Neuron (in vitro differentiated cells): ENCODE results near the gene PPP4R3B.
"Not testable (repeated sequence)": the region's sequence is repeated elsewhere in the genome, so short reads cannot be mapped to it uniquely, and the experiment has no call there.

Experiments used
- H2AFZ ChIP-seq: one replicate; pipeline ENCODE4 v1.6.1; 2013; ENCODE audit warnings: low read depth, mild to moderate bottlenecking, inconsistent platforms, low read length, moderate library complexity
- H3K27me3 ChIP-seq: one replicate; pipeline ENCODE4 v1.6.1; 2013; ENCODE audit warnings: low read length; ENCODE audit not compliant: insufficient read depth
- H3K36me3 ChIP-seq: one replicate; pipeline ENCODE4 v1.6.1; 2013; ENCODE audit warnings: low read length; ENCODE audit not compliant: insufficient read depth
- H3K4me1 ChIP-seq: one replicate; pipeline ENCODE4 v1.6.1; 2013; ENCODE audit warnings: low read length; ENCODE audit not compliant: insufficient read depth
- H3K4me3 ChIP-seq: 2 replicates; pipeline ENCODE4 v1.5.1; 2013; ENCODE audit warnings: mild to moderate bottlenecking, low read length, moderate library complexity
- H3K9me3 ChIP-seq: one replicate; pipeline ENCODE4 v1.6.1; 2013; ENCODE audit warnings: low read length

Gene PPP4R3B

DNA sequence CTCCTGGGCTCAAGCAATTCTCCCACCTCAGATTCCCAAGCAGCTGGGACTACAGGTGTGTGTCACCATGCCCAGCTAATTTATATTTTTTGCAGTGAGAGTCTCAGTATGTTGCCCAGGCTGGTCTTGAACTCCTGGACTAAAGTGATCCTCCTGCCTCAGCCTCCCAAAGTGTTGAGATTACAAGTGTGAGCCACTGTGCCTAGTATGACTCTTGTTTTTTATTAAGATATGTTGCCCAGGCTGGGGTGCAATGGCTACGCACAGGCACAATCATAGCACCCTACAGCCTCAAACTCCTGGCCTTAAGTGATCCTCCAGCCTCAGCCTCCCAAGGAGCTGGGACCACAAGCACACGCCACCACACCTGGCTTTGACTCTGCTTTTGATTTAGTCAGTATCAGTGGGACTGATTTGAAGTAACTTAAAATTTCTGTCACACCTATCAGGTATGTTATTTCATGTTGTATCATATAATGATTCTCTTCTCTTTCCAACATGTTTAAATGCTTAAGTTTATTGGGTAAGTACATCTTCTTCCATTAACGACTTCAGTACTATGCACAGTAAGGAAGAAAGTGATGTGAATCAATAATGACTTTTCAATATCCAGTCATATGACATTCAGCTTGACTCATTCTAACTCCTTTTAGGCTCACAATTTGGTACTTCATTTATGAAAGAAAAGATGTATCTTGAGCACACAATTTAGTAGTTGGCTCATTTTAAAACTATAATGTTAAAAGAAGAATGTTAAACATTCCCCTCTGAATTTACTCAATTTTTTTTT lies 6.3 kb downstream of the PPP4R3B start:
- Histone ChIP-seq H3K36me3 (peaks cover 38% of the 10 kb centered on the region), H3K4me1 (peaks cover 10% of the 10 kb centered on the region), H2AFZ (no peak overlapping the region), H3K27me3 (no peaks in the 10 kb centered on the region), H3K4me3 (no peak overlapping the region), H3K9me3 (no peaks in the 10 kb centered on the region)

DNA sequence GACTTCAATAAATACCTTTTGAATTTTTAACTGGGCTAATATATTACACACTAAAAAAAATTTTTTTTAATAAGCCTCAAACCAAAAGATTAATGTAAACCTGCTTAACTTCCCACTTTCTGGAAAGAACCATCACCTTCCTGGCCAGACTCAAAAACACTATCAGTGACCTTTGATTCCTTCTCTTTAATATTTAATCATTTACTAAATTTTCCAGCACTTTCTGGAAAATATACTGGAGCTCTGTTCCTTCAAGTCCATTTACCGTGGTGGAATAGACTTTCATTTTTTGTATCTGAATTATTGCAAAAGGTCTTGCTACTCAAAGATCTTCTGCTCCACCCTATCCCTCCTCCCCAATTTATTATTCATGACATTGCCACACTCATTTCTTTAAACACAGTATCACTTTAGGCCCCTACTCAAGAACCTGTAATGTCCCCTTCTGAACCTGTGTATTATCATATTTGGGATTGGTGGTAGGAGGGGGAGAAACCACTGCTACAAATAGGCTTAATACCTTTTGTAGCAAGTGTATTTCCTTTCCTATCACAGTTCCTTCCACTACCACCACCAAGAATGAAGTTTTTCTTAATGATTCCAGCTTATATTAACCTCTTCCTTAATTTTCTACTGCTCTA lies 7.4 kb downstream of the PPP4R3B start:
- Histone ChIP-seq H3K4me1 (peaks cover under 1% of the 10 kb centered on the region), H3K36me3 (peaks cover 35% of the 10 kb centered on the region), H3K4me3 (no peak overlapping the region), H3K27me3 (no peaks in the 10 kb centered on the region), H2AFZ (no peak overlapping the region), H3K9me3 (no peaks in the 10 kb centered on the region)

DNA sequence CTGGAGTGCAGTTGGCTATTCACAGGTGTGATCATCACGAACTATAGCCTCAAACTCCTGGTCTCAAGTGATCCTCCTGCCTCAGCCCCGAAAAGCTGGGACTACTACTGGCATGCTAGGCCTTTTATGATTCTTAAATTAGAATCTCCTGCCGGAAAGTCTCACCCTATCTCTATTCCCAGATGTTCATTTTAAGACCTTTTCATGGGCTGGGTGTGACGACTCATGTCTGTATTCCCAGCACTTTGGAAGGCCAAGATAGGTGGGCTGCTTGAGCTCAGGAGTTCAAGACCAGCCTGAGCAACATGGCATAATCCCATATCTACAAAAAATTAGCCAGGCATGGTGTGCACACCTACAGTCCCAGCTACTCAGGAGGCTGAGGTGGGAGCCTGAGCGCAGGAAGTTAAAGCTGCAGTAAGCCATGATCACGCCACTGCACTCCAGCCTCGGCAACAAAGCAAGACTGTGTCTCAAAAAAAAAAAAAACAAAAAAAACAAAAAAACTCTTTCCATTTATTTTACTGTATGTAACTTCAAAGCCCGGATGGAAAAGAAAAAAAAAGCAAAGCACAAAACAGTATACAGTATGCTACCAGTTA lies 8.1 kb downstream of the PPP4R3B start:
- Histone ChIP-seq H2AFZ (no peak overlapping the region), H3K4me3 (no peak overlapping the region), H3K9me3 (no peaks in the 10 kb centered on the region), H3K4me1 (no peaks in the 10 kb centered on the region), H3K27me3 (no peaks in the 10 kb centered on the region), H3K36me3 (peaks cover 29% of the 10 kb centered on the region)

DNA sequence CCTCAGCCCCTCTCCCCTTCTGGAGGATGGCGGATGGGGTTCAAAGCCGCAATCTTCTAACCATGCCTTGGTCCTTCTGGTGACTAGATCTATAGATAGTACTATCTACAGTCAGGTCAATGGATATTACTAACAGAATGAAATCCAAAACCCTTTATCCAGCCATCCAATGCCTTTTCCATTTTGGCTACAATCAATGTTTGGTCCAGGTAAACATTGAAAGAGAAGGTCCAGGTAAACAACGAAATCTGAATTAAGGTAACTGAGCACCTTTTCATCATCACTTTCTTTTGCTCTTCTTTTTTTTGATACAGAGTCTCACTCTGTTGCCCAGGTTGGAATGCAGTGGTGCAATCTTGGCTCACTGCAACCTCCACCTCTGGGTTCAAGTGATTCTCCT lies 9.7 kb downstream of the PPP4R3B start:
- H2AFZ ChIP-seq: no peak overlapping the region
- H3K4me1 ChIP-seq: no peaks in the 10 kb centered on the region
- H3K36me3 ChIP-seq: peaks cover 18% of the 10 kb centered on the region
- no peaks in the 10 kb centered on the region for H3K27me3 ChIP-seq
- H3K4me3 ChIP-seq: no peak overlapping the region
- H3K9me3 ChIP-seq: no peaks in the 10 kb centered on the region

DNA sequence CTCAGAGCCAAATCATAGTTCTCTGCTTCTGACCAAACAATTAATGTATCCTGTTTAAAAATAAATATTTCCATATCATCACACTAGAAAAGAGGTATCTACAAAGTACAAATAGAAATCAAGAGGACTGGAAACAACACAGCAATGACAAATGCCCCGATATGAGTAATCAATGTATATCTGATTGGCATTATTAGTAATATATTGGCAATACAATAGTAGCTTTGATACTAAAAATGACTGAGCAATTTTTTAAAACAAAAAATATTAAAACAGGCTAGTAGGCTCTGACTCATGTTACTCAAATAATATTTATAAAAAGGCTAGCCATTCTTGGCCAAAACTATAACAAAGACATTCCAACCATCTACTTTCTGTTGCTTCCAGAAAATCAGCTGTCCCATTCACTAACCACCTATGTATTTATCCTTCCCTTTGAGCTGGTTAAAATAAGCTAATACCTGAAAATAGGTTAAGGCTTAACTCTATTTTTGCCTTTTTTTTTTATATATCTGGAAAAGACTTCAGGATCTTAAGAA lies 13.3 kb downstream of the PPP4R3B start:
- Histone ChIP-seq H3K36me3 (peaks cover 16% of the 10 kb centered on the region), H3K9me3 (no peaks in the 10 kb centered on the region), H3K4me1 (no peaks in the 10 kb centered on the region), H3K27me3 (no peaks in the 10 kb centered on the region), H3K4me3 (no peak overlapping the region), H2AFZ (no peak overlapping the region)

DNA sequence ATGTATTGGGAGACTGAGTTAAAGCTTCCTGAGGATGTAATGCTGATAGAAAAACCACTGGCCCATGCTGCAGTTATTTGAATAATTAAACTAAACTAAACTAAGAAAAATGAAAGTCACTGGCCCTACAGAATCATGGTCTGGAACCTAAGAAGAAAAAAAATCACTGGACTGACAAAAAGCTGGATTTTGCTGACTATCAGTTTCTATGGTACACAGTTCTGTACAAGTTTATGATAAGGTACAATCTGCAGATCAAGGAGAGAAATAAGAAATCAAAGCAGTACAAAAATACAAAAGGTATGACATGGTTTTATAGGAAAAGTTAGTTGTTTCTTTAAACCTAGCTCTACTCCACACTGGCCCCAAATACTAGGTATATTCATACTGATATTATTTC lies 15.6 kb downstream of the PPP4R3B start:
- H2AFZ ChIP-seq: no peak overlapping the region
- H3K36me3 ChIP-seq: peaks cover 33% of the 10 kb centered on the region
- no peak overlapping the region for H3K4me3 ChIP-seq

DNA sequence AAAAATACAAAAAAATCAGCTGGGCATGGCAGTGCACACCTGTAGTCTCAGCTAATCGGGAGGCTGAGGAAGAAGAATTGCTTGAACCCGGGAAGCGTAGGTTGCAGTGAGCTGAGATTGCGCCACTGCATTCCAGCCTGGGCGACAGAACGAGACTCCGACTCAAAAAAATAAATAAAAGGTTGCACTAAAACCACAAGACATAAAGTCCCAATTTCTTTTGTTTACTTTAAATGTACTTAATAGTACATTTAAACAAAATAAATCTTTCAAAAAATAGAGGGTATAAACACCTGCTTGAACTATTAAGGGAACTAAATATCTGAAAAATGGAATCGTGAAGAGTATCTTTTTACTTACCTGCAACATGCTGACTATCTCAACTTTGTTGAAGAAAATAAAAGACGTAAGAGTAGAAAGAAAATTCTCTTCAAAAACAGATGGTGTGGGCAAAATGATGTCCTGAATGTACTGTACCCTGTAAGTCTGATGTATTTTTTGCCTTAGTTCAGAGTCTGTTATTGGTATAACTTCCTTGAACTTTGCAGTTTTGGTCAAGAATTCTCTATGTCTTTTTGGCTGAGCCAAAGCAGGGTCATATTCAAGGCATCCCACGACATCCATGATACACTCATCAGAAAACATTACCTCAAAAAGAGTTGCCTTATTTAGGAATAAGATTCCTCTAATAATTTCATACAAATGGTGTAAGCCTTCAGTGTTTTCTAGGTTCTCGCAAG lies 19.2 kb downstream of the PPP4R3B start:
- H3K36me3 ChIP-seq: peaks cover 46% of the 10 kb centered on the region
- no peaks in the 10 kb centered on the region for H3K9me3 ChIP-seq
- no peak overlapping the region for H2AFZ ChIP-seq
- no peaks in the 10 kb centered on the region for H3K27me3 ChIP-seq
- H3K4me1 ChIP-seq: no peaks in the 10 kb centered on the region
- H3K4me3 ChIP-seq: no peak overlapping the region

More for the DNA sequence above, 15.6 kb downstream of the PPP4R3B start:
- H3K4me1 ChIP-seq: no peaks in the 10 kb centered on the region
- H3K9me3 ChIP-seq: no peaks in the 10 kb centered on the region
- H3K27me3 ChIP-seq: no peaks in the 10 kb centered on the region

DNA sequence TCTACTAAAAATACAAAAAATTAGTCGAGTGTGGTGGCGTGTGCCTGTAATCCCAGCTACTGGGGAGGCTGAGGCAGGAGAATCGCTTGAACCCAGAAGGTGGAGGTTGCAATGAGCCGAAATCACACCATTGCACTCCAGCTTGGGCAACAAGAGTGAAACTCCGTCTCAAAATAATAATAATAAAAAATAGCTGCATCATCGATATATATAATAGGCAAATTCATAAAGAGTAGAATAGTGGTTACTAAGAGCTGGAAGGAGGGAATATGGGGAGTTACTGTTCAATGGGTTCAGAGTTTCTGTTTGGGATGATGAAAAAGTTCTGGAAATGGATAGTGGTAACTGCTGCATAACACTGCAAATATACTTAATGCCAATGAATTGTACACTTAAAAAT lies 20.6 kb downstream of the PPP4R3B start:
- H3K4me3 ChIP-seq, H3K9me3 ChIP-seq, H2AFZ ChIP-seq, H3K27me3 ChIP-seq, H3K4me1 ChIP-seq: not testable (repeated sequence)
- peaks cover 38% of the 10 kb centered on the region for H3K36me3 ChIP-seq

DNA sequence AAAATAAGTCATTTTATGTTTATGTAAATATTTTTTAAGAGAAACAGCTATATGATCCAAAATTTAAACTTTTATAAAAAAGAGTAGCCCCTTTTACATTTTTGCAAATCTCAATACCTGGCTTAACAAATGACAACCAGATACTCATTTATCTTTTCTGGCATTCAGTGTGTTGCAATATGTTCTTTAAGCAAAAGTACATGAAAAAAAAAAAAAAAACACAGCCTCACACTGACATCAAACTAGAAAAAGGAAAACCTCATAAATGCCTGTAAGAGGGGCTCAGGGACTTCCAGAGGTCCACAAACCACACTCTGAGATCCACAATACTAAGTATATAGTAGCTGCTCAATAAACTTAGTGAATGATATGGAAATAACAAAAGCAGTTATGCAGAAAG lies 21.9 kb downstream of the PPP4R3B start:
- H2AFZ ChIP-seq: no peak overlapping the region

DNA sequence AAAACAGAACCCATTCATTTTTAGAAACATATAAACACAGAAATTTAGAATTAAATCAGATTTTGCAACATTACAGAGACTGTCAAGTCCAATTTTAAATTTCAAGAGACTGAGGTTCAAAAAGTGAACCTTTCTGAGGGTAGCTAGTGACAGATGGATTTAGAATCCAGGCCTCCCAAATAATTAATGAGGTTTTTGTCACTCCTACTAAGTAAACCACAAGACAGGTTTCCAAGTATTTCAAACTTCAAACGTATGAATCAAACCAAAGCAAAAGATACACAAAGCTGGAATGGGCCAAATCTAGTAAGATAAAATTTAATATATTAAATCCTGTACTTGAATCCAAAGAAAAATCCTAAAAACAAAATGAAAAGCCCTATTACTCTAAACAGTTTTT lies 25.3 kb downstream of the PPP4R3B start:
- Histone ChIP-seq H3K4me1 (no peaks in the 10 kb centered on the region), H3K27me3 (no peaks in the 10 kb centered on the region), H3K36me3 (peaks cover 25% of the 10 kb centered on the region), H2AFZ (no peak overlapping the region), H3K4me3 (no peak overlapping the region), H3K9me3 (no peaks in the 10 kb centered on the region)

More for the DNA sequence above, 21.9 kb downstream of the PPP4R3B start:
- no peaks in the 10 kb centered on the region for H3K9me3 ChIP-seq
- H3K36me3 ChIP-seq: peaks cover 39% of the 10 kb centered on the region
- H3K4me1 ChIP-seq: no peaks in the 10 kb centered on the region
- no peaks in the 10 kb centered on the region for H3K27me3 ChIP-seq
- H3K4me3 ChIP-seq: no peak overlapping the region

DNA sequence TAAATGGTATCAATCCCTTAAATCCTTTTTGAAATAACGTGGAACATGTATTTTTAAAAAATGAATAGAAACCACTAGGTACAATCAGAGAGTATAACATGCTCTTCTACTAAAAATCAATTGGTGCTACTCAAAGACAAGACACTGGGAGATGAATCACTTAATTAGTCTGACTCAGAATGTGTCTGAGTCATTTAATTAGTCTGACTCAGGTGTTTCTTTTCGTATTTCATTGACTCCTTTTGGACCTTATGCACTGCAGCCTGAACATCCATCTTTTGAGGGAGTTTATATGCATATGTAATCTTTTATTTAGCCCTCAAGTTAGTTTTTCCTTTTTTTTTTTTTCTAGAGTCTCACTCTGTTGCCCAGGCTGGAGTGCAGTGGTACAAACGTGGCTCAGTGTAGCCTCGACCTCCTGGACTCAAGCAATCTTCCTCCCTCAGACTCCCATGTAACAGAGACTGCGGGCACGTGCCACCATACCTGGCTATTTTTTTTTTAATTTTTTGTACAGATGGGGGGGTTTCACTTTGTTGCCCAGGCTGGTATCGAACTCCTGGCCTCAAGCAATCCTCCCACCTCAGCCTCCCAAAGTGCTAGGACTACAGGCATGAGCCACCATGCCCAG lies 26.5 kb downstream of the PPP4R3B start:
- no peaks in the 10 kb centered on the region for H3K27me3 ChIP-seq
- no peak overlapping the region for H2AFZ ChIP-seq
- H3K4me1 ChIP-seq: no peaks in the 10 kb centered on the region
- peaks cover 25% of the 10 kb centered on the region for H3K36me3 ChIP-seq
- H3K4me3 ChIP-seq: no peak overlapping the region
- H3K9me3 ChIP-seq: no peaks in the 10 kb centered on the region

DNA sequence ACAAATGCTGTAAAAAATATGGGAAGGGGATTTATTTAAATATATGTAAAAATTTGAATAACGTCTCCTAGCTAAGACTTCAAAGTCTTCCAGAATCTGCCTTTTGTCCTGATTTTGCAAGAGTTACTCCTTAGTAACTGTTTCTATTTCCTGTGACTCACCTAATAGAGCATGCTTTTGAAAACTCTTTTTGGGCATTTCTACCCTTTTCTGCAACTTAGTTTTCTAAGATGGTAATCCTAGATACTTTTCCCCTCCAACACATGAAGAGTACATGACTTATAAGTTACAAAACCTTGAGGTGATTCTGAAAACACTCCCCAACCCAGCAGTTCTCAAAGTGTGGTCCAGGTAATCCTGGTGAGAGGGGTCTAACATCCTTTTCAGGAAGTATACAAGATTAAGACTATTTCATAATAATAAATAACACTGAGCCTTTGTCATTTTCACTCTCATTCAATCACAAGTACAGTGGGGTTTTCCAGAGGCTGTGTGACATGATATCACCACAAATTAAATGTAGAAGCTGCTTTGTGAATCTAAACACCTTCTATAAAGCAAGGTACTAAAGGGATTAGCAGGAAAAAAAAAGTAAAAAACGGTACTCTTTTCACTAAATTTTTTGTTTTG lies 31.9 kb downstream of the PPP4R3B start:
- Histone ChIP-seq H3K9me3 (no peaks in the 10 kb centered on the region), H2AFZ (no peak overlapping the region), H3K4me1 (no peaks in the 10 kb centered on the region), H3K36me3 (peaks cover 48% of the 10 kb centered on the region), H3K27me3 (no peaks in the 10 kb centered on the region), H3K4me3 (no peak overlapping the region)
